Esophagus squamous epithelium (tissue), 4 donors: ENCODE data around the gene FSTL4.

ENCODE experiments used
- CTCF ChIP-seq, 6 experiments: fragments of 450-650 bp in 4 of 6; fragments of 200-600 bp in 2 of 6; sonication (generic) in 2 of 6; IDR thresholded peaks; one replicate each; pipeline ENCODE4 v1.5.1; 2016 to 2019; ENCODE audit warnings: antibody characterized with exemption in 6 of 6, mild to moderate bottlenecking in 4 of 6, moderate library complexity in 4 of 6
- POLR2A ChIP-seq, 4 donors: fragments of 450-650 bp; IDR thresholded peaks; one replicate each; pipeline ENCODE4 v1.6.1; 2017; ENCODE audit warnings: antibody characterized with exemption in 4 of 4, mild to moderate bottlenecking in 4 of 4, moderate library complexity in 3 of 4

GRCh38 chr5:133275631-133276030, 336.7 kb downstream of the FSTL4 start:
- TF ChIP-seq POLR2A (IDR thresholded peaks at IDR 0.05) = no peak
- no peak for TF ChIP-seq CTCF (IDR thresholded peaks at IDR 0.05)
